Measurements from ENCODE around the gene CISD3.
A peak's percentile ranks its signal among the peaks of the same experiment; 100 is the strongest.
"Not testable (repeated sequence)": the region's sequence is repeated elsewhere in the genome, so short reads cannot be mapped to it uniquely, and the experiment has no call there.

CISD3 gene

DNA sequence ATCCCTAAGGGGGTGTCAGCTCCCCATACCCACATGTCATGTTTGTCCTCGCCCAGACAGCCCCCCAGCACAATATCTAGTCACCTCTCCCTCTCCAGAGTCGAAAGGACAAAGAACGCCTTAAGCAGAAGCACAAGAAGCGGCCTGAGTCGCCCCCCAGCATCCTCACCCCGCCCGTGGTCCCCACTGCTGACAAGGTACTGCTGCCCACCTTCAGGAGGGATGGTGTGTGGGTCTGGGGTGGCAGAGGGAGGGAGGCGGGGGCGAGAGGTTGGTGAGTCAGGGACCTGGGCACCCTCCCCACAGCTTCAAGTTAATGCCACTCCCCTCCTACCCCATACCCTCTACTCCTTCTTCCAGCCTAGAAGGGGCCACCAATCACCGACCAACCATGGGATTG, 17.5 kb upstream of the CISD3 start:
- Histone ChIP-seq H3K9ac (ENCODE audit: low read depth, low read length) (no peak overlapping the region), H3K36me3 (ENCODE audit: insufficient read depth, low read length) (no peaks in the 10 kb centered on the region; the same call in 1 of the 2 replicates), H3K4me1 (ENCODE audit: insufficient read depth, low read length) (peaks cover 15% of the 10 kb centered on the region)

DNA sequence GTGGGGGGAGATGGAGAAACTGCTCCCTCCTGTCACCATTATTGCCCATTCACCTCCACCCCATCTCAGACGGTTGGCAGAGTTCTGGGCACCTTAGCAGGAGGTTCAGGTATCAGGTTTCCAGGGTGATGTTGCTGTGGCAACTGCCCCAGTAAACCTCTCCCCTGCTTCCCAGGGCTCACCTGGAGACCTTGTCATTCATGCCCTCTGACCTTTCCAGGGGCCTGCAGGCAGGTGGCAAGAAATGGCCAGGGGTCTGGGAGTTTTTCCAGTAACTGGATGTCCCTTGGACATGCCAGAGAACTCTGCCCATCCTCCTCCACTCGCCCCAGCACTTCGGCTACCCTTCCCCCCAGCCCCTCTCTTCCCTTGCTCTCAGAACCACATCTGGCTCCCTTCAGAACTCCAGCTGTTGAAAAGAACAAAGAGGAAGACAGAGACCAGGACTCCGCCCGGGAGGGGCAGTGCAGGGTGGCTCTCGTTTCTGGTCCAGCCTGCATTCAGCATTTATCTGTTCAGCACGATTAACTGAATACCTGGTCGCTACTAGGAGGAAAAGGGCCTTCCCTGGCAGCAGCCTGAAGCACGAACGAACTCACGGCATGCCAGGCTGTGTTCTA, 16.6 kb upstream of the CISD3 start:
- Histone ChIP-seq H3K9ac (ENCODE audit: low read depth, low read length) (no peak overlapping the region), H3K9me3 (ENCODE audit: control insufficient read depth, insufficient read depth, low read length) (no peaks in the 10 kb centered on the region), H3K36me3 (ENCODE audit: insufficient read depth, low read length) (no peaks in the 10 kb centered on the region; the same call in 1 of the 2 replicates), H3K4me1 (ENCODE audit: insufficient read depth, low read length) (peaks cover 15% of the 10 kb centered on the region)

More for the DNA sequence above, 17.5 kb upstream of the CISD3 start:
- no peaks in the 10 kb centered on the region for H3K9me3 ChIP-seq (ENCODE audit: control insufficient read depth, insufficient read depth, low read length)

DNA sequence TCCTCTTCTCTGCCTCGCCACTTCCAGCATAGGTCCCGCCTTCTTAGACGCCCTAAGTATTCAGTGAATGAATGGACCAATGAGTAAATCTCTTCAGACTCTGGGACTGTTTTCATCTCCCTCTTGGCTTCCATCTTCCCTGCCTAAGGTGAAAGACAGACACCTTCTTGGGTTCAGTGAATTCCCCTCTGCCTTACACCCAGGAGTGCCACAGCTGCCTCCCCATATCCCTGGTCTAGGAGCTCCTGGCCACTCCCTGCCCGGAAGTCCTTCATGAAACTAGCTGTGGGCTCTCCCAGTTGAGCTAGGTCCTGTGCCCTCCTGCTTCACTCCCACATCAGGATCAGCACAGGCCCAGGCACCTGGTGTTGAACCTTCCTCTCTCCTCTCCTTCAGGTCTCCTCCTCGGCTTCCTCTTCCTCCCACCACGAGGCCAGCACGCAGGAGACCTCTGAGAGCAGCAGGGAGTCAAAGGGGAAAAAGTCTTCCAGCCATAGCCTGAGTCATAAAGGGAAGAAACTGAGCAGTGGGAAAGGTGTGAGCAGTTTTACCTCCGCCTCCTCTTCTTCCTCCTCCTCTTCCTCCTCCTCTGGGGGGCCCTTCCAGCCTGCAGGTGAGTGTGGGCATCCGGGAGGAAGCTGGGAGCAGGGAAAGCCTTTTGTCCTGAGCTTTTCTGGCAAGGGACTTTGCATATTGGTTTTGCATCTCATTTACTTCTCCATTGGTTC, 14.8 kb upstream of the CISD3 start:
- Histone ChIP-seq H3K9me3 (ENCODE audit: control insufficient read depth, insufficient read depth, low read length) (no peaks in the 10 kb centered on the region), H3K4me1 (ENCODE audit: insufficient read depth, low read length) (peaks cover 15% of the 10 kb centered on the region), H3K9ac (ENCODE audit: low read depth, low read length) (no peak overlapping the region), H3K36me3 (ENCODE audit: insufficient read depth, low read length) (no peaks in the 10 kb centered on the region; the same call in 1 of the 2 replicates)

DNA sequence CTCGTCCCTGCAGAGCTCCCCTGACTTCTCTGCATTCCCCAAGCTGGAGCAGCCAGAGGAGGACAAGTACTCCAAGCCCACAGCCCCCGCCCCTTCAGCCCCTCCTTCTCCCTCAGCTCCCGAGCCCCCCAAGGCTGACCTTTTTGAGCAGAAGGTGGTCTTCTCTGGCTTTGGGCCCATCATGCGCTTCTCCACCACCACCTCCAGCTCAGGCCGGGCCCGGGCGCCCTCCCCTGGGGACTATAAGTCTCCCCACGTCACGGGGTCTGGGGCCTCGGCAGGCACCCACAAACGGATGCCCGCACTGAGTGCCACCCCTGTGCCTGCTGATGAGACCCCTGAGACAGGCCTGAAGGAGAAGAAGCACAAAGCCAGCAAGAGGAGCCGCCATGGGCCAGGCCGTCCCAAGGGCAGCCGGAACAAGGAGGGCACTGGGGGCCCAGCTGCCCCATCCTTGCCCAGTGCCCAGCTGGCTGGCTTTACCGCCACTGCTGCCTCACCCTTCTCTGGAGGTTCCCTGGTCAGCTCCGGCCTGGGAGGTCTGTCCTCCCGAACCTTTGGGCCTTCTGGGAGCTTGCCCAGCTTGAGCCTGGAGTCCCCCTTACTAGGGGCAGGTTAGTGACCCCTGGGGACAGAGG, 13.7 kb upstream of the CISD3 start:
- Histone ChIP-seq H3K9me3 (ENCODE audit: control insufficient read depth, insufficient read depth, low read length) (no peaks in the 10 kb centered on the region), H3K36me3 (ENCODE audit: insufficient read depth, low read length) (no peaks in the 10 kb centered on the region; the same call in 1 of the 2 replicates), H3K9ac (ENCODE audit: low read depth, low read length) (no peak overlapping the region), H3K4me1 (ENCODE audit: insufficient read depth, low read length) (peaks cover 19% of the 10 kb centered on the region)

DNA sequence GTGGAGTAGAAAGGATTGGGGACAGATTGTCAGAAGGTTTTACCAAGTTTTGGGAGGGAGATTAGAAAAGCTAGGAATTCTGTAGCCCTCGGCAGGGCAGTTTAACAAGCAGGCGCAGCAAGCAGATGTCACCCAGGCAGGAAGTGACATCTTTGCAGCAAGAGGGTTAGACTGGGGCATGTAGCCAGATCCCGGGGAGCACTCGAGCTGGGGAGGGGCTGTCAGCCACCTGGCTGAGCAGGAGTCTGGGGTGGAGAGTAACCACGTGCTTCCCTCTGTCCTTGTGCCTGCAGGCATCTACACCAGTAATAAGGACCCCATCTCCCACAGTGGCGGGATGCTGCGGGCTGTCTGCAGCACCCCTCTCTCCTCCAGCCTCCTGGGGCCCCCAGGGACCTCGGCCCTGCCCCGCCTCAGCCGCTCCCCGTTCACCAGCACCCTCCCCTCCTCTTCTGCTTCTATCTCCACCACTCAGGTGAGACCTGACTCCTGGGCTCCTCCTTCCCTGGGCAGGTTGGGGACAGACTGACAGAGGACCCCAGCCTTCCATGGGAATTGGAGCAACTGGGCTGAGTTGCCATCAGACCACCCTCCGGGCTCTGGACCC, 12.9 kb upstream of the CISD3 start:
- H3K9me3 ChIP-seq (ENCODE audit: control insufficient read depth, insufficient read depth, low read length): no peaks in the 10 kb centered on the region
- no peak overlapping the region for H3K9ac ChIP-seq (ENCODE audit: low read depth, low read length)
- peaks cover 19% of the 10 kb centered on the region for H3K4me1 ChIP-seq (ENCODE audit: insufficient read depth, low read length)
- H3K36me3 ChIP-seq (ENCODE audit: insufficient read depth, low read length): no peaks in the 10 kb centered on the region; the same call in 1 of the 2 replicates

DNA sequence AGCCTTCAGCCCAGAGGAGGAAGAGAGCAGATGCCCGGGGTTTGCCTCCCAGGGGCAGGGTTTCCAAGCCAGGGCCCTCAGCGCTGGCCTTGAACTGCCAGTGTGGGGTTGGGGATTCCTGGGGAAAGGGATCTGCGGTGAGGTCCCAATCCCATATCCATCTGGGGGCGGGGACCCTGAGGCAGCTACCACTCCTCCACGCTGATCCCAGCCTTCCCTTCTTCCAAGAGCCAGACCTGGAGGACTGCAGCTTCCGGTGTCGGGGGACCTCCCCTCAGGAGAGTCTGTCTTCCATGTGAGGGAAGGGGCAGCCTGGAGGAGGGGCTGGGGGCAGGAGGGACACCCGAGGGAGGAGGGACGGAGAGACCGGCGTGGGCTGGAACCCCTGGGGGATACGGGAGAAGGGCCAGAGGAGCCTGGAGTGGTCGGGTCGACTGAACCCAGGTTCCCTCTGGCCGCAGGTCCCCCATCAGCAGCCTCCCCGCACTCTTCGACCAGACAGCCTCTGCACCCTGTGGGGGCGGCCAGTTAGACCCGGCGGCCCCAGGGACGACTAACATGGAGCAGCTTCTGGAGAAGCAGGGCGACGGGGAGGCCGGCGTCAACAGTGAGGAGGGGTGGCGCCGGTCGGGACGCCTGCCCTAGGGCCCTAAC, 10.7 kb upstream of the CISD3 start:
- H3K4me1 ChIP-seq (ENCODE audit: insufficient read depth, low read length): peaks cover 19% of the 10 kb centered on the region
- H3K9ac ChIP-seq (ENCODE audit: low read depth, low read length): peak overlapping the region; percentile 60
- no peaks in the 10 kb centered on the region for H3K36me3 ChIP-seq (ENCODE audit: insufficient read depth, low read length)
- no peaks in the 10 kb centered on the region for H3K9me3 ChIP-seq (ENCODE audit: control insufficient read depth, insufficient read depth, low read length)

DNA sequence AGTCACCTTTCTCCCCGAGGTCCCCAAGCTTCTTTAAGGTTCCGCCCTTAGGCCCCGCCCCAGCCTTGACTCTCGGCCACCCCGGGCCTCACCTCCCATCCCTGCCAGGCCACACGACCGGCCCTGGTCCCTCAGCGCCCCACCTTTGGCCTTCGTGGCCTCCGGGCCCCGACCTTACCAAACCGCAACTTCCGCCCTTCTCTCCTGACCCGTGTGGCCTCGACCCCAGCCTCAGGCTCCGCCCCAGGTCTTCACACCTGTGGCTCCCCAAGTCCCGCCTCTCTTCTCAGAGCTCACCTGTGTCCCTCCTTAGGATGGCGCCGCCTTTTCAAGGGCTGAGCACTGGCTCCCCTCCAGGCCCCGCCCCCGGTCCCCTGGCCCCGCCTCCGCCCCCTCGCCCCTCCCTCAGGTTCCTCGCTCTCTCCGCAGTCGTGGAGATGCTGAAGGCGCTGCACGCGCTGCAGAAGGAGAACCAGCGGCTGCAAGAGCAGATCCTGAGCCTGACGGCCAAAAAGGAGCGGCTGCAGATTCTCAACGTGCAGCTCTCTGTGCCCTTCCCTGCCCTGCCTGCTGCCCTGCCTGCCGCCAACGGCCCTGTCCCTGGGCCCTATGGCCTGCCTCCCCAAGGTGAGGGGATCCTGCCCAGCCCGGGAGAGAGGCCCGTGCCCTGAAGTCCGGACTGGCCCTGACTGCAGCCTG, 10.0 kb upstream of the CISD3 start:
- peaks cover 14% of the 10 kb centered on the region for H3K4me1 ChIP-seq (ENCODE audit: insufficient read depth, low read length)
- H3K36me3 ChIP-seq (ENCODE audit: insufficient read depth, low read length): no peaks in the 10 kb centered on the region
- H3K9ac ChIP-seq (ENCODE audit: low read depth, low read length): peak overlapping the region; percentile 60
- no peaks in the 10 kb centered on the region for H3K9me3 ChIP-seq (ENCODE audit: control insufficient read depth, insufficient read depth, low read length)

DNA sequence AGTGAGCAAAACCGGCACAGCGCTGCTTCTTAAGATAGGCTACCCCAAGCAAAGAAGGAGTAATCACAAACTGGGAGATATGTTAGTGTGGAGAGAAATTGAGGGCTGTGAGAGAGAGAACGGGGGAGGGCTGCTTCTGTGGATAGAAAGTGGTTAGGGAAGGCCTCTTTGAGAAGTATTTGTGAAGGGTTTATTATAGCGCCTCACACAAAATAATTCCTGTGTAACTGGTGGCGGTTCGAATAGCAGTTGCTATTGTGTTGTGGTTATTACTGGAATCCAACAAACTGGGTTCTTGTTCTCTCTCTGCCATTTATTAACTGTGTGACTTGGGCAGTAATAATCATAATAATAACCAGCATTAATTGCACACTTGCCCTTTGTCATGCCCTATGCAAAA, 9.2 kb upstream of the CISD3 start:
- Histone ChIP-seq H3K9me3 (ENCODE audit: control insufficient read depth, insufficient read depth, low read length) (no peaks in the 10 kb centered on the region), H3K36me3 (ENCODE audit: insufficient read depth, low read length) (no peaks in the 10 kb centered on the region), H3K9ac (ENCODE audit: low read depth, low read length) (no peak overlapping the region), H3K4me1 (ENCODE audit: insufficient read depth, low read length) (peaks cover 5% of the 10 kb centered on the region; the same call in 1 of the 2 replicates)

DNA sequence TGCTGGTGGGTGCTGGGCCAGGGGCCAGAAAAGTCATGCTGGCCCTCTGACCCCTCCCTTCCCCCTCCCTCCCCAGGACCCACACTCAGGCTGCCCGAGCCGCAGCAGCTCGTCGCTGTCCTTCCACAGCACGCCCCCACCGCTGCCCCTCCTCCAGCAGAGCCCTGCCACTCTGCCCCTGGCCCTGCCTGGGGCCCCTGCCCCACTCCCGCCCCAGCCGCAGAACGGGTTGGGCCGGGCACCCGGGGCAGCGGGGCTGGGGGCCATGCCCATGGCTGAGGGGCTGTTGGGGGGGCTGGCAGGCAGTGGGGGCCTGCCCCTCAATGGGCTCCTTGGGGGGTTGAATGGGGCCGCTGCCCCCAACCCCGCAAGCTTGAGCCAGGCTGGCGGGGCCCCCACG, 8.3 kb upstream of the CISD3 start:
- Histone ChIP-seq H3K9me3 (ENCODE audit: control insufficient read depth, insufficient read depth, low read length) (no peaks in the 10 kb centered on the region), H3K4me1 (ENCODE audit: insufficient read depth, low read length) (peaks cover 4% of the 10 kb centered on the region; the same call in 1 of the 2 replicates), H3K36me3 (ENCODE audit: insufficient read depth, low read length) (no peaks in the 10 kb centered on the region), H3K9ac (ENCODE audit: low read depth, low read length) (no peak overlapping the region)

DNA sequence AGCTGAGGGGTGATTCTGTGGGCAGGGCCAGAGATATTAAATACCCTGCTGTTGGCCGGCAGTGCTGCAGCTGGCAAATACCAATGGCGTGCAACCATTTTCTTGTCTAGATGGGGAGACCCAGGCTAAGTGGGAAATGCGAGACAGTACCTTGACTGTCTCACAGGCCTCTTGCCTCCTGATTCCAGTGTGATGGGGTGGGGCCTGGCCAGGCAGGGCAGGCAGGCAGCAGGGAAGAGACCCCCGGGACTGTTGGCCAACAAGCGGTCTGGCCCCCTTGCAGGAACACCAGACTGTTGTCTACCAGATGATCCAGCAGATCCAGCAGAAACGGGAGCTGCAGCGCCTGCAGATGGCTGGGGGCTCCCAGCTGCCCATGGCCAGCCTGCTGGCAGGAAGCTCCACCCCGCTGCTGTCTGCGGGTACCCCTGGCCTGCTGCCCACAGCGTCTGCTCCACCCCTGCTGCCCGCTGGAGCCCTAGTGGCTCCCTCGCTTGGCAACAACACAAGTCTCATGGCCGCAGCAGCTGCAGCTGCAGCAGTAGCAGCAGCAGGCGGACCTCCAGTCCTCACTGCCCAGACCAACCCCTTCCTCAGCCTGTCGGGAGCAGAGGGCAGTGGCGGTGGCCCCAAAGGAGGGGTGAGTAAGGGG, 5.7 kb upstream of the CISD3 start:
- H3K9me3 ChIP-seq (ENCODE audit: control insufficient read depth, insufficient read depth, low read length): no peaks in the 10 kb centered on the region
- no peak overlapping the region for H3K9ac ChIP-seq (ENCODE audit: low read depth, low read length)
- H3K4me1 ChIP-seq (ENCODE audit: insufficient read depth, low read length): peaks cover 8% of the 10 kb centered on the region; the same call in 1 of the 2 replicates
- H3K36me3 ChIP-seq (ENCODE audit: insufficient read depth, low read length): no peaks in the 10 kb centered on the region

DNA sequence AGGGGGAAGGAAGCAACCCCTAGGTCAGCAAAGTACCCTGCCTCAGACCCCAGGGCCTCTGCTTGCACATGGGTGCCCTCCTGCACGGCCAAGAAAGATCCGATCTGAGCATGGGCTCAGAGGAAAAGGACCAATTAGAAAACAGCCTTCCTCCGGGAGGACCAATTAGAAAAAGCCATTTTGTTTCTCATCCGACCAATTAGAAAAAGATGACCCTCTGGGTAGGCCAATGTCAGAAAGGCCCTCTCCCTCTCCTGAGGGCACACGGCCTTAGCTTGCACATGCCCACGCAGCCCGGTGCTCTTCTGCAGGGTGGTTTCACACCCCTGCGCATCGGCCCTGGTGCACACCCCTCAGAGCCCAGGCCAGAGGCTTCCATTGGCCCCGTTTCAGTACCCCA, 5.1 kb upstream of the CISD3 start:
- H3K36me3 ChIP-seq (ENCODE audit: insufficient read depth, low read length): no peaks in the 10 kb centered on the region
- H3K9ac ChIP-seq (ENCODE audit: low read depth, low read length): no peak overlapping the region
- H3K4me1 ChIP-seq (ENCODE audit: insufficient read depth, low read length): peaks cover 8% of the 10 kb centered on the region; the same call in 1 of the 2 replicates
- no peaks in the 10 kb centered on the region for H3K9me3 ChIP-seq (ENCODE audit: control insufficient read depth, insufficient read depth, low read length)

DNA sequence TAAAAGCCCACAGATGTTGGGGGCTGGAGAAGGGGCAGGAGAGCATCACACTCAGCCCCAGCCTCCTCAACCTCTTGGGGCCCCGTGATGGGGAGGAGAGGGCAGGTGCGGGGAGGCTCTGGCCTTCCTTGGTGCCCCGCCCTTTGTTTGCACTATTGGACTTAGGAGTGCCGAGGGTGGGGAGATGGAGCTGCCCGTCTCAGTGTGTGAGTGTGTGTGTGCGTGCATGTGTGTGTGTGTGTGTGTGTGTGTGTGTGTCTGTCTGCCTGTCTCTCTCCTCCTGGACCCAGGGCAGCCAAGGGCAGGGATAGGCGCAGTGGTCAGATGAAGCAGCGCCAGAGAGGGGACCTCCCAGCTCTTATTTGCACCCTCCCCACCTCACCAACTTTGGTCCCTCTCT, 4.0 kb upstream of the CISD3 start:
- H3K9ac ChIP-seq (ENCODE audit: low read depth, low read length); H3K4me1 ChIP-seq (ENCODE audit: insufficient read depth, low read length); H3K36me3 ChIP-seq (ENCODE audit: insufficient read depth, low read length); H3K9me3 ChIP-seq (ENCODE audit: control insufficient read depth, insufficient read depth, low read length): not testable (repeated sequence)

DNA sequence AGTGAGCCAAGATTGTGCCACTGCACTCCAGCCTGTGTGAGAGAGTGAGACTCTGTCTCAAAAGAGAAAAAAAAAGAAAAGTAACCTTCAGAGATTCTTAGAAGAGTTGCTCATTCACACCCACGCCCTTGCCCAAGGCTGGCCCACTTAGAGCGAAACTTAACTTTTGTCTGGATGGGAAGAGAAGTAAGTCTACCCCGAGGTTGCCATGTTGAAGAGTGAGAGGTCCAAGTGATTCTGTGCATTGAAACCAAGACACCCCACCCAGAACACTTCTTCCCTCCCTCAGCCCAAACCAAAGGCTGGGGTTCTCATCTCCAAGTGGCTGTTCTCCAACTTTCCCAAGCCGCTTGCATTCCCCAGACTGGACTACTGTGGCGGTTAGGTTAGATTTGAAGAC, 2.4 kb upstream of the CISD3 start:
- H3K4me1 ChIP-seq (ENCODE audit: insufficient read depth, low read length): peaks cover 10% of the 10 kb centered on the region; the same call in 1 of the 2 replicates
- no peaks in the 10 kb centered on the region; the same call in 1 of the 2 replicates for H3K36me3 ChIP-seq (ENCODE audit: insufficient read depth, low read length)
- H3K9ac ChIP-seq (ENCODE audit: low read depth, low read length): no peak overlapping the region

More for the DNA sequence above, 2.4 kb upstream of the CISD3 start:
- H3K9me3 ChIP-seq (ENCODE audit: control insufficient read depth, insufficient read depth, low read length): no peaks in the 10 kb centered on the region

All from ES-I3 (cell line).